RWPE2 (cell line): ENCODE measurements around the gene TPMT.

Experiments
- ATAC-seq: fragments of 200-7000 bp; cut with Tn5 transposase; 3 replicates; pipeline ENCODE4 v1.9.1; 2021; ENCODE audit warnings: low read depth
- DNase-seq: peaks from one replicate; pipeline ENCODE4 v3.0.0-alpha.2; 2020; ENCODE audit warnings: low spot score
- H3K27ac ChIP-seq: fragments of 450-650 bp; 2 replicates; pipeline ENCODE4 v1.5.1; 2017; ENCODE audit warnings: mild to moderate bottlenecking; ENCODE audit not compliant: poor library complexity, severe bottlenecking
- H3K27me3 ChIP-seq: fragments of 250-450 bp; sonication (Bioruptor Pico); 2 replicates; pipeline ENCODE4 v1.5.1; 2021; ENCODE audit warnings: mild to moderate bottlenecking, moderate library complexity; ENCODE audit not compliant: insufficient read depth, poor library complexity, severe bottlenecking
- H3K36me3 ChIP-seq: fragments of 250-450 bp; sonication (Bioruptor Pico); 2 replicates; pipeline ENCODE4 v1.5.1; 2020; ENCODE audit warnings: low read depth, mild to moderate bottlenecking, moderate library complexity
- H3K4me1 ChIP-seq: fragments of 250-450 bp; sonication (Bioruptor Pico); 2 replicates; pipeline ENCODE4 v1.5.1; 2021; ENCODE audit warnings: mild to moderate bottlenecking, moderate library complexity; ENCODE audit not compliant: insufficient read depth, poor library complexity, severe bottlenecking
- H3K4me3 ChIP-seq: fragments of 250-450 bp; sonication (Bioruptor Pico); 2 replicates; pipeline ENCODE4 v1.5.1; 2021; ENCODE audit warnings: mild to moderate bottlenecking, moderate library complexity; ENCODE audit not compliant: severe bottlenecking
- H3K9me3 ChIP-seq: fragments of 250-450 bp; sonication (Bioruptor Pico); 2 replicates; pipeline ENCODE4 v1.5.1; 2021; ENCODE audit warnings: mild to moderate bottlenecking, moderate library complexity; ENCODE audit not compliant: severe bottlenecking
- CTCF ChIP-seq: fragments of 450-650 bp; IDR thresholded peaks from one replicate; pipeline ENCODE4 v1.5.1; 2017; ENCODE audit warnings: mild to moderate bottlenecking, moderate library complexity; ENCODE audit not compliant: poor library complexity, severe bottlenecking

Gene TPMT

GRCh38 chr6:18081025-18081668, 73.7 kb downstream of the TPMT start:
- Histone ChIP-seq H3K27ac (no peak overlapping the region), H3K9me3 (no peaks in the 10 kb centered on the region), H3K4me3 (no peak overlapping the region), H3K27me3 (no peaks in the 10 kb centered on the region), H3K36me3 (no peaks in the 10 kb centered on the region), H3K4me1 (no peaks in the 10 kb centered on the region)
- DNase-seq (no peak), ATAC-seq (no peak)
- no peak for TF ChIP-seq CTCF

- no peak for ATAC-seq
- Histone ChIP-seq H3K36me3 (no peaks in the 10 kb centered on the region), H3K4me3 (no peak overlapping the region), H3K9me3 (no peaks in the 10 kb centered on the region), H3K27me3 (no peaks in the 10 kb centered on the region), H3K27ac (no peak overlapping the region), H3K4me1 (no peaks in the 10 kb centered on the region)
- DNase-seq, result no peak
- TF ChIP-seq CTCF, result no peak
Measured at GRCh38 chr6:18080544-18080943, 74.3 kb downstream of the TPMT start.

DNA sequence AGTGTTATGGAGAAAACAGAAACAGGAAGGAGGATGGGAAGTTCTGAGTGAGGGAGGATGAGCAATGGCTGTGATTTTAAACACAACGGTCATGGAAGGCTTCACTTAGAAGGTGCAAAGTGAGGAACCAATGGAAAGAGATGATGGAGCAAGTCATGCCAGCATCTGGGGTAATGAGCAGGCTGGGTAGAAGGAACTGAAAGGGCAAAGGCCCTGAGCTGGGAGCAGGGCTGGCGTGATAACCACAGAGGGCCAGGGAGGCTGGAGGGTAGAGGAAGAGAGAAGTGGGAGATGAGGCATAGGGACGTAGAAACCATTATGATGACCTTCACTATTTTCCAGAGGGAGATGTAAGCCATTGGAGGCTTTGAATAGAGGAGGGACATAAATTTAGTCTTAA, 76.0 kb downstream of the TPMT start:
- DNase-seq (no peak), ATAC-seq (no peak)
- H3K27ac ChIP-seq, result no peak overlapping the region
- H3K36me3 ChIP-seq, result no peaks in the 10 kb centered on the region
- peaks cover 2% of the 10 kb centered on the region for H3K9me3 ChIP-seq
- H3K4me1 ChIP-seq, result no peaks in the 10 kb centered on the region
- no peaks in the 10 kb centered on the region for H3K27me3 ChIP-seq
- H3K4me3 ChIP-seq, result no peak overlapping the region
- TF ChIP-seq CTCF, result no peak
